HEK293 (cell line): ENCODE data around the gene INKA1.
"Not testable (repeated sequence)": the region's sequence is repeated elsewhere in the genome, so short reads cannot be mapped to it uniquely, and the experiment has no call there.

Experiments
- CTCF ChIA-PET: fragments of 350-600 bp; formaldehyde crosslinking; extraction: SDS; loops from one replicate; lab custom pipeline; 2021; ENCODE audit warnings: antibody characterized with exemption; lab: Yijun Ruan, JAX
- POLR2A ChIA-PET: fragments of 300-600 bp; formaldehyde crosslinking; extraction: SDS; loops from one replicate; lab custom pipeline; 2020; ENCODE audit warnings: antibody characterized with exemption, inconsistent platforms; lab: Yijun Ruan, JAX
- H3K27ac ChIP-seq: fragments of 200-500 bp; sonication (Bioruptor generic); 2 replicates; pipeline ENCODE4 v1.5.1; 2014; ENCODE audit warnings: low read depth, low read length, control low read depth, inconsistent platforms; ENCODE audit errors: extremely low read depth
- H3K36me3 ChIP-seq, 2 experiments: fragments of 200-500 bp in 1 of 2; sonication (Bioruptor generic) in 1 of 2; 1 replicate in 1 of 2; 2 replicates in 1 of 2; pipeline ENCODE4 v1.5.1; 2014 to 2017; ENCODE audit warnings: inconsistent platforms in 2 of 2, low read length in 2 of 2; ENCODE audit not compliant: control insufficient read depth in 2 of 2, insufficient read depth in 1 of 2
- H3K4me1 ChIP-seq: fragments of 200-500 bp; sonication (Bioruptor generic); 2 replicates; pipeline ENCODE4 v1.5.1; 2014; ENCODE audit warnings: mild to moderate bottlenecking, low read length, inconsistent platforms; ENCODE audit not compliant: control insufficient read depth, insufficient read depth
- H3K4me3 ChIP-seq: 2 replicates; pipeline ENCODE4 v1.5.1; 2011; ENCODE audit warnings: low read depth, mild to moderate bottlenecking, control low read depth, low read length, moderate library complexity
- H3K9me3 ChIP-seq: fragments of 200-500 bp; sonication (Bioruptor generic); 2 replicates; pipeline ENCODE4 v1.5.1; 2014; ENCODE audit warnings: low read depth, low read length, inconsistent platforms; ENCODE audit not compliant: control insufficient read depth, insufficient read depth
- KLF16 ChIP-seq: fragments of 450-650 bp; formaldehyde crosslinking; IDR thresholded peaks from 2 replicates; pipeline ENCODE4 v1.5.1; 2017; ENCODE audit warnings: missing biosample characterization, missing genetic modification characterization
- PRDM1 ChIP-seq: fragments of 450-650 bp; formaldehyde crosslinking; IDR thresholded peaks from 2 replicates; pipeline ENCODE4; 2016; ENCODE audit warnings: missing biosample characterization, missing genetic modification characterization
- PRDM6 ChIP-seq: fragments of 450-650 bp; formaldehyde crosslinking; IDR thresholded peaks from 2 replicates; pipeline ENCODE4 v1.5.1; 2017; ENCODE audit warnings: missing biosample characterization, missing genetic modification characterization
- SALL2 ChIP-seq: fragments of 450-650 bp; formaldehyde crosslinking; IDR thresholded peaks from 2 replicates; pipeline ENCODE4 v1.5.0; 2017; ENCODE audit warnings: missing biosample characterization, mild to moderate bottlenecking, missing genetic modification characterization, borderline replicate concordance
- TCF7L2 ChIP-seq: IDR thresholded peaks from 2 replicates; pipeline ENCODE4 v1.6.1; 2011; ENCODE audit warnings: low read depth, mild to moderate bottlenecking, inconsistent platforms, low read length, moderate library complexity, borderline replicate concordance
- ZBTB7A ChIP-seq: fragments of 450-650 bp; formaldehyde crosslinking; IDR thresholded peaks from 2 replicates; pipeline ENCODE4 v1.5.1; 2016; ENCODE audit warnings: low read depth, missing biosample characterization, missing genetic modification characterization
- ZBTB8A ChIP-seq: fragments of 450-650 bp; formaldehyde crosslinking; IDR thresholded peaks from 2 replicates; pipeline ENCODE4 v1.5.1; 2016; ENCODE audit warnings: missing biosample characterization, missing genetic modification characterization
- ZNF148 ChIP-seq: fragments of 450-650 bp; formaldehyde crosslinking; IDR thresholded peaks from 2 replicates; pipeline ENCODE4 v1.5.0; 2017; ENCODE audit warnings: missing biosample characterization, missing genetic modification characterization, borderline replicate concordance
- ZNF221 ChIP-seq: fragments of 450-650 bp; formaldehyde crosslinking; IDR thresholded peaks from 2 replicates; pipeline ENCODE4 v1.5.1; 2017; ENCODE audit warnings: missing biosample characterization, missing genetic modification characterization, borderline replicate concordance
- ZNF324 ChIP-seq: fragments of 450-650 bp; formaldehyde crosslinking; IDR thresholded peaks from 2 replicates; pipeline ENCODE4 v1.5.1; 2016; ENCODE audit warnings: missing biosample characterization, missing genetic modification characterization
- ZNF394 ChIP-seq: fragments of 450-650 bp; formaldehyde crosslinking; IDR thresholded peaks from 2 replicates; pipeline ENCODE4 v1.5.1; 2016; ENCODE audit warnings: missing biosample characterization, missing genetic modification characterization, mild to moderate bottlenecking, moderate library complexity, borderline replicate concordance
- ZNF488 ChIP-seq: fragments of 450-650 bp; formaldehyde crosslinking; IDR thresholded peaks from 2 replicates; pipeline ENCODE4 v1.5.1; 2016; ENCODE audit warnings: missing biosample characterization, missing genetic modification characterization
- ZNF530 ChIP-seq: fragments of 450-650 bp; formaldehyde crosslinking; IDR thresholded peaks from 2 replicates; pipeline ENCODE4 v1.5.1; 2016; ENCODE audit warnings: low read depth, missing biosample characterization, missing genetic modification characterization
- ZNF654 ChIP-seq: fragments of 450-650 bp; formaldehyde crosslinking; IDR thresholded peaks from 2 replicates; pipeline ENCODE4 v1.5.1; 2016; ENCODE audit warnings: low read depth, missing biosample characterization, missing genetic modification characterization
- ZNF791 ChIP-seq: fragments of 450-650 bp; formaldehyde crosslinking; IDR thresholded peaks from 2 replicates; pipeline ENCODE4 v1.5.1; 2016; ENCODE audit warnings: missing biosample characterization, missing genetic modification characterization
- ZSCAN23 ChIP-seq: fragments of 450-650 bp; formaldehyde crosslinking; IDR thresholded peaks from 2 replicates; pipeline ENCODE4 v1.5.1; 2016; ENCODE audit warnings: missing biosample characterization, missing genetic modification characterization
- TF ChIP-seq, protein P1 (sequence below): fragments of 450-650 bp; formaldehyde crosslinking; IDR thresholded peaks from 2 replicates; pipeline ENCODE4 v1.5.1; 2017; ENCODE audit warnings: missing biosample characterization, missing genetic modification characterization
- TF ChIP-seq, protein P2 (sequence below): fragments of 450-650 bp; formaldehyde crosslinking; IDR thresholded peaks from 2 replicates; pipeline ENCODE4; 2016; ENCODE audit warnings: missing biosample characterization, missing genetic modification characterization

INKA1 gene

GRCh38 chr3:49781415-49782199 lies 21.5 kb upstream of the INKA1 start:
- POLR2A ChIA-PET: no interaction called here
- no peaks in the 10 kb centered on the region for H3K9me3 ChIP-seq
- no peak overlapping the region for H3K27ac ChIP-seq
- CTCF ChIA-PET: no interaction called here
- peaks cover 0 to 50% of the 10 kb centered on the region in 2 experiments; a peak in 2 of 3 replicates for H3K36me3 ChIP-seq
- H3K4me1 ChIP-seq: no peaks in the 10 kb centered on the region
- TF ChIP-seq PRDM6 (tag by site-specific recombination): no peak
- TF ChIP-seq ZNF488: no peak
- no peak for TF ChIP-seq ZNF148 (tag by site-specific recombination)
- no peak for TF ChIP-seq ZBTB8A (tag by site-specific recombination)
- TF ChIP-seq PRDM1 (tag by site-specific recombination): no peak
- no peak for TF ChIP-seq ZNF324
- TF ChIP-seq ZNF394 (tag by site-specific recombination): no peak
- TF ChIP-seq, protein P1, sequence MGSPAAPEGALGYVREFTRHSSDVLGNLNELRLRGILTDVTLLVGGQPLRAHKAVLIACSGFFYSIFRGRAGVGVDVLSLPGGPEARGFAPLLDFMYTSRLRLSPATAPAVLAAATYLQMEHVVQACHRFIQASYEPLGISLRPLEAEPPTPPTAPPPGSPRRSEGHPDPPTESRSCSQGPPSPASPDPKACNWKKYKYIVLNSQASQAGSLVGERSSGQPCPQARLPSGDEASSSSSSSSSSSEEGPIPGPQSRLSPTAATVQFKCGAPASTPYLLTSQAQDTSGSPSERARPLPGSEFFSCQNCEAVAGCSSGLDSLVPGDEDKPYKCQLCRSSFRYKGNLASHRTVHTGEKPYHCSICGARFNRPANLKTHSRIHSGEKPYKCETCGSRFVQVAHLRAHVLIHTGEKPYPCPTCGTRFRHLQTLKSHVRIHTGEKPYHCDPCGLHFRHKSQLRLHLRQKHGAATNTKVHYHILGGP (tag by site-specific recombination): no peak
- TF ChIP-seq ZNF654 (tag by site-specific recombination): no peak
- TF ChIP-seq ZBTB7A (tag by site-specific recombination): no peak
- TF ChIP-seq TCF7L2: no peak
- TF ChIP-seq ZSCAN23: no peak
- TF ChIP-seq KLF16 (tag by site-specific recombination): no peak
- no peak for TF ChIP-seq SALL2 (tag by site-specific recombination)
- TF ChIP-seq ZNF791 (tag by site-specific recombination): no peak
- no peak for TF ChIP-seq ZNF221 (tag by site-specific recombination)
- TF ChIP-seq ZNF530 (tag by site-specific recombination): no peak
- TF ChIP-seq, protein P2, sequence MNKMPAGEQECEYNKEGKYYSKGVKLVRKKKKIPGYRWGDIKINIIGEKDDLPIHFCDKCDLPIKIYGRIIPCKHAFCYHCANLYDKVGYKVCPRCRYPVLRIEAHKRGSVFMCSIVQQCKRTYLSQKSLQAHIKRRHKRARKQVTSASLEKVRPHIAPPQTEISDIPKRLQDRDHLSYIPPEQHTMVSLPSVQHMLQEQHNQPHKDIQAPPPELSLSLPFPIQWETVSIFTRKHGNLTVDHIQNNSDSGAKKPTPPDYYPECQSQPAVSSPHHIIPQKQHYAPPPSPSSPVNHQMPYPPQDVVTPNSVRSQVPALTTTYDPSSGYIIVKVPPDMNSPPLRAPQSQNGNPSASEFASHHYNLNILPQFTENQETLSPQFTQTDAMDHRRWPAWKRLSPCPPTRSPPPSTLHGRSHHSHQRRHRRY (tag by site-specific recombination): no peak
- no peak overlapping the region for H3K4me3 ChIP-seq

DNA sequence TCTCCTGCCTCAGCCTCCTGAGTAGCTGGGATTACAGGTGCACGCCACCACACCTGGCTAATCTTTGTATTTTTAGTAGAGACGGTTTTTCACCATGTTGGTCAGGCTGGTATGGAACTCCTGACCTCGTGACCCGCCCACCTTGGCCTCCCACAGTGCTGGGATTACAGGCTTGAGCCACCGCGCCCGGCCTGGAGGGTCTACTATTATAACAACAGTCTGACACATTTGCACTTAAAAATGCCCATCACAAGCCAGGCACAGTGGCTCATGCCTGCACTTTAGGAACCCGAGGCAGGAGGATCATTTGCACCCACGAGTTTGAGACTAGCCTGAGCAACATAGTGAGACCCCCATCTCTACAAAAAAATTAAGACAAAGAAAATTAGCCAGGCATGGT lies 20.8 kb upstream of the INKA1 start:
- POLR2A ChIA-PET, H3K27ac ChIP-seq, CTCF ChIA-PET, H3K4me1 ChIP-seq, H3K9me3 ChIP-seq, H3K4me3 ChIP-seq: not testable (repeated sequence)
- H3K36me3 ChIP-seq: peaks cover 0 to 44% of the 10 kb centered on the region in 2 experiments; a peak in 2 of 3 replicates
